Fibroblast of pulmonary artery (primary cell): ENCODE measurements around the gene TXNIP.

Experiments
- DNase-seq: peaks from one replicate; pipeline ENCODE4 v3.0.0-alpha.2; 2010; ENCODE audit warnings: low read depth
- H3K4me3 ChIP-seq: replicated peaks from 2 replicates; pipeline ENCODE4 v1.5.1; 2011; ENCODE audit warnings: low read depth, mild to moderate bottlenecking, control low read depth, low read length, moderate library complexity
- CTCF ChIP-seq: IDR thresholded peaks from 2 replicates; pipeline ENCODE4 v1.5.1; 2011; ENCODE audit warnings: mild to moderate bottlenecking, control low read depth, low read length, inconsistent platforms; ENCODE audit errors: missing control alignments

The TXNIP gene

GRCh38 chr1:145958734-145959133 is 37.6 kb downstream of the TXNIP start:
- no peak overlapping the region for H3K4me3 ChIP-seq
- TF ChIP-seq CTCF: no peak

GRCh38 chr1:145957443-145958319 is 38.7 kb downstream of the TXNIP start, which contains the start of gene LIX1L:
LIX1L (minus strand) TSS chr1:145958017; CDS start chr1:145957927, 90 bp downstream.
- DNase-seq: peak; percentile 98
- H3K4me3 ChIP-seq: peak within 1 kb of the TSS; percentile 70
- no peak for TF ChIP-seq CTCF

More at GRCh38 chr1:145958734-145959133, 37.6 kb downstream of the TXNIP start:
- no peak for DNase-seq

- no peak for TF ChIP-seq CTCF
- peak; percentile 71 for DNase-seq
- H3K4me3 ChIP-seq: peak overlapping the region; percentile 70
Measured at GRCh38 chr1:145956781-145957442, 39.5 kb downstream of the TXNIP start.

GRCh38 chr1:145956361-145956760 is 40.0 kb downstream of the TXNIP start:
- H3K4me3 ChIP-seq: peak overlapping the region; percentile 70
- no peak for DNase-seq
- TF ChIP-seq CTCF: no peak

- TF ChIP-seq CTCF: no peak
- DNase-seq: no peak
- peak overlapping the region; percentile 70 for H3K4me3 ChIP-seq
Measured at GRCh38 chr1:145955436-145955835, 40.9 kb downstream of the TXNIP start.

- no peak for DNase-seq
- H3K4me3 ChIP-seq: no peak overlapping the region
- no peak for TF ChIP-seq CTCF
Measured at GRCh38 chr1:145953861-145954260, 42.5 kb downstream of the TXNIP start.
